Fibroblast of villous mesenchyme (primary cell): ENCODE results near the gene CCDC200. TPM values are rescaled to one million over a fixed set of nuclear protein-coding genes. Genes with fewer than 3 reads are reported as not detected.

Source experiments
- DNase-seq: peaks from one replicate; pipeline ENCODE4 v3.0.0-alpha.2; 2010; ENCODE audit warnings: low read depth
- H3K4me3 ChIP-seq: 2 replicates; pipeline ENCODE4 v1.5.1; 2011; ENCODE audit warnings: low read depth, mild to moderate bottlenecking, low read length
- CTCF ChIP-seq: IDR thresholded peaks from 2 replicates; pipeline ENCODE4 v1.5.1; 2012; ENCODE audit warnings: low read depth, mild to moderate bottlenecking, low read length; ENCODE audit not compliant: insufficient read depth
- small RNA-seq: library from RNA; depleted of rRNA; stranded (forward); fragments of <200 nt; gene quantifications from one replicate; pipeline ENCODE3, GENCODE V24; 2012
- total RNA-seq: library from RNA; depleted of rRNA; stranded (reverse); fragments of >200 nt; gene quantifications from 2 replicates; pipeline ENCODE4 v1.2.3, GENCODE V29; 2012

Gene CCDC200
- total RNA-seq, 1 donor: not detected

- peak overlapping the region; percentile 12 for H3K4me3 ChIP-seq
- peak; percentile 80 for DNase-seq
- TF ChIP-seq CTCF: no peak
Observed at GRCh38 chr17:43175213-43176118, 53.0 kb downstream of the CCDC200 start.

- DNase-seq: peak; percentile 95
- H3K4me3 ChIP-seq: peak overlapping the region; percentile 74
- TF ChIP-seq CTCF: peak; percentile 38
Observed at GRCh38 chr17:43171586-43172487, 56.6 kb downstream of the CCDC200 start.

Small RNA genes lying within 50 kb of the gene (small RNA-seq; reads per million reads assigned to genes)
- gene RF00004 (not detected), gene RNU2-1 (not detected)

Other genes starting within 250 kb of the CCDC200 start
- 1.3 TPM in 2 replicates for gene PTGES3L, start 248.5 kb downstream of the CCDC200 start, total RNA-seq
- 9.3 and 11.2 TPM in 2 replicates for gene RUNDC1, start 248.1 kb downstream of the CCDC200 start, total RNA-seq
- 1,005 and 1,254 TPM in 2 replicates for gene RPL27, start 230.2 kb downstream of the CCDC200 start, total RNA-seq
- gene IFI35, start 221.8 kb downstream of the CCDC200 start, total RNA-seq: 31.5 and 34.5 TPM in 2 replicates
- gene VAT1, start 206.2 kb downstream of the CCDC200 start, total RNA-seq: 207 and 320 TPM in 2 replicates
- 0.97 and 1.3 TPM in 2 replicates for gene RND2, start 203.4 kb downstream of the CCDC200 start, total RNA-seq
- 11.9 and 16.8 TPM in 2 replicates for gene BRCA1, start 103.3 kb downstream of the CCDC200 start, total RNA-seq
- gene NBR1, start 57.4 kb downstream of the CCDC200 start, total RNA-seq: 79.9 and 135 TPM in 2 replicates
- gene TMEM106A, start 16.7 kb downstream of the CCDC200 start, total RNA-seq: 11.0 and 11.7 TPM in 2 replicates
- gene RNU2-1, start 5.4 kb upstream of the CCDC200 start, total RNA-seq: not detected in 2 replicates
- gene ARL4D, start 170.4 kb upstream of the CCDC200 start, total RNA-seq: 15.1 and 20.0 TPM in 2 replicates